Activated naive CD8-positive, alpha-beta T cell (primary cell): ENCODE measurements around the gene KIFC3.

Experiments used
- H3K27ac Mint-ChIP-seq: one replicate; pipeline ENCODE4 v1.8.0; 2021; ENCODE audit warnings: mixed read lengths
- H3K27me3 Mint-ChIP-seq: one replicate; pipeline ENCODE4 v1.8.0; 2021; ENCODE audit warnings: mixed read lengths
- H3K36me3 Mint-ChIP-seq: one replicate; pipeline ENCODE4 v1.8.0; 2021; ENCODE audit warnings: mixed read lengths
- H3K4me1 Mint-ChIP-seq: one replicate; pipeline ENCODE4 v1.8.0; 2021; ENCODE audit warnings: low read depth, mixed read lengths
- H3K4me3 Mint-ChIP-seq: one replicate; pipeline ENCODE4 v1.8.0; 2021; ENCODE audit warnings: mild to moderate bottlenecking, mixed read lengths
- H3K9me3 Mint-ChIP-seq: one replicate; pipeline ENCODE4 v1.8.0; 2021; ENCODE audit warnings: low read depth, mixed read lengths

The KIFC3 gene

DNA sequence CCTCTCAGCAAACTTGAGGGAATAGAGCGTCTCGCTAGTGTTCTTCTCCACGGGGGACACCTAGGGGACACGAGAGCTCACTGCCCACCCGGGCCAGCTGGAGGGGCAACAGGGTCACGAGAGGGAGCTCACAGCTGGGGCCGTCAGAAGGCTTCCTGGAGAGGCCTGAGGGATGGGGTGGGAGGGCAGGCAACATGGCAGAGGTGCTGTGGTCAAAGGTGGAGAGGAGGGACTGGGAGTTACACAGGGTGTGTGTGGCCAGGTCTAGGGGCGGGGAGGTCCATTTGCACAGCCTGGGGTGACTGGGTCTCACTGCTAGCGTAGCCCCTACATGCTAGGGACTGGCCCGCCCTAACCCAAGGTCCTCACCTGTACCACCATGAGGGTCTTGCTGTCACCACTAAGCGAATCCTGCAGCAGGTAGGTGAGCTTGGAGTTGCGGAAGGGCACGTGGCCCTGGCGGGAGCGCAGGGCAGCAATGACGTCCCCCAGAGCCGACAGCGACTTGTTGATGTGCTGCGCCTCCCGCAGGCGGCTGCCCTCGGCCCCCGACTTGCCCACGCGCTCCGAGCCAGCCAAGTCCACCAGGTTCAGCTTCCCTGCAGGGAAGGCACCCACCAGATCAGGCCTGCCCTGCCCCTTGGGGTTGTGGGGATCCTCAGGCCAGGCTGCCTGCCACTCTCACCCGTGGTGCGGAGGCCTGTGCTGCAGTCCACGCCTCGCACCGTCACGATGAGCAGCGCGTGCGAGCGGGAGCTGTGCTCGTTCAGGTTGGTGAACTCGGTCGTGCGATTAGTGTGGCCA, 41.7 kb downstream of the KIFC3 start:
- no peak overlapping the region for H3K27ac Mint-ChIP-seq
- no peaks in the 10 kb centered on the region for H3K36me3 Mint-ChIP-seq
- no peaks in the 10 kb centered on the region for H3K9me3 Mint-ChIP-seq
- H3K4me3 Mint-ChIP-seq: no peak overlapping the region
- no peaks in the 10 kb centered on the region for H3K4me1 Mint-ChIP-seq
- H3K27me3 Mint-ChIP-seq: no peaks in the 10 kb centered on the region

- Mint-ChIP-seq H3K4me3 (no peak overlapping the region), H3K9me3 (no peaks in the 10 kb centered on the region), H3K4me1 (no peaks in the 10 kb centered on the region), H3K27me3 (no peaks in the 10 kb centered on the region), H3K36me3 (no peaks in the 10 kb centered on the region), H3K27ac (no peak overlapping the region)
Measured at GRCh38 chr16:57759541-57760356, 42.5 kb downstream of the KIFC3 start.

DNA sequence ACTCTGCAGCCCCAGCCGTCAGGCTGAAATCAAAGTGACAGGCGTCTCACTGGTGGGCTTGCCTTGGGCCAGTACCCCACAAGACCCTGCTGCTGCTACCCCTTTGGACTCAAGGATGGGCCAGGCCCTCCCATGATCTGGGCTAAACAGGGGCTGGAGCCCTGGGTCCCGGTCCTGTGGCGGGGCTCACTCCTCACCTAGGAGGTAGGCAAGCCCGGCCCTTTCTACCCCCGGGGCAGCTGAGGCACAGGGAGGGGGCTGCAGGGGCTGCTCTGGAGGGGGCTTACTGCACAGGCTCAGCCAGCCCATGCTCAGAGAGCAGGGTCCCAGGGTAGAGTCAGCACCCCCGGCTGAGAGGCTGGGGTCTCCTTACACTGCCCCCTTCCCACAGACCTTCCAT, 43.2 kb downstream of the KIFC3 start:
- H3K4me1 Mint-ChIP-seq: no peaks in the 10 kb centered on the region
- no peaks in the 10 kb centered on the region for H3K36me3 Mint-ChIP-seq
- H3K27ac Mint-ChIP-seq: no peak overlapping the region
- H3K9me3 Mint-ChIP-seq: no peaks in the 10 kb centered on the region
- H3K27me3 Mint-ChIP-seq: no peaks in the 10 kb centered on the region
- H3K4me3 Mint-ChIP-seq: no peak overlapping the region

DNA sequence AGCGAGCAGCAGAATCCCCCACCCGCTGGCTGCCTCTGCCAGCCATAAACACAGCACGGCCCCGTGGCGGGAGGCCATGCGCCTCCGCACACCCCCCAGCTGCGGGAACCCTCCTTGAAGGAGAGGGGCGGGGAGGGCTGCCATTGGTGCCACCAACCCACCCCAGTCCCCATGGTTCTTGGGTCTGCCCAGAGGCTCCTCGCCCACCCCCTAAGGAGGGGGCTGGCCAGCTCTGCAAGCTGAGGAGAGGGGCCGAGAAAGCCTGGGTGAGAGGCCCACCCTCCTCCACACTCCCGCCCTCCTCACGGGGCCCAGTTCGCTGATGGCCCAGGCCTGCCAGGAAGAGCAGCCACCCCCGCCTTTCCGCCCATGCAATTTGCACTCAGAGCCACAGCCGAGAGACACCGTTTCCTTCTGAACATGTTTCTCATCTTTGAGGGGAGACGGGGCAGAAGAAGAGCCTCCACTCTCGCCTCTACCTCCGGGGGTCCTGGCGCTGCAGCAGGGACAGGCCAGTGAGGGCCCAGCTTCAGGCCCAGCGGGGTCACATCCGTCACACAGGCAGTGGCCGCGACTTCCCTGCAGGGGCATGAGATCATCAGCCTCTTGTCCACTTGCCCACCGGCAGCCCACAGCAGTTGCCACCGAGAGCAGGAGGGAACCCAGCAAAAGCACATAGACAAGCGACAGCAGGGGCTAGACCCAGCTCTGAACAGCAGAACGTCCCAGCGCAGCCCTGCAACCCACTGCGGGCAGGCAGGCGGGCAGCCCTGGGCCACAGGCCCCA, 43.8 kb downstream of the KIFC3 start:
- Mint-ChIP-seq H3K4me3 (no peak overlapping the region), H3K27me3 (no peaks in the 10 kb centered on the region), H3K9me3 (no peaks in the 10 kb centered on the region), H3K36me3 (no peaks in the 10 kb centered on the region), H3K27ac (no peak overlapping the region), H3K4me1 (no peaks in the 10 kb centered on the region)

- H3K27ac Mint-ChIP-seq: no peak overlapping the region
- H3K4me3 Mint-ChIP-seq: no peak overlapping the region
- H3K9me3 Mint-ChIP-seq: no peaks in the 10 kb centered on the region
- H3K36me3 Mint-ChIP-seq: no peaks in the 10 kb centered on the region
- no peaks in the 10 kb centered on the region for H3K4me1 Mint-ChIP-seq
- H3K27me3 Mint-ChIP-seq: no peaks in the 10 kb centered on the region
Measured at GRCh38 chr16:57757883-57758282, 44.4 kb downstream of the KIFC3 start.

- no peaks in the 10 kb centered on the region for H3K36me3 Mint-ChIP-seq
- H3K4me3 Mint-ChIP-seq: no peak overlapping the region
- no peaks in the 10 kb centered on the region for H3K27me3 Mint-ChIP-seq
- H3K27ac Mint-ChIP-seq: no peak overlapping the region
- no peaks in the 10 kb centered on the region for H3K4me1 Mint-ChIP-seq
- no peaks in the 10 kb centered on the region for H3K9me3 Mint-ChIP-seq
Measured at GRCh38 chr16:57757326-57757786, 44.9 kb downstream of the KIFC3 start.

DNA sequence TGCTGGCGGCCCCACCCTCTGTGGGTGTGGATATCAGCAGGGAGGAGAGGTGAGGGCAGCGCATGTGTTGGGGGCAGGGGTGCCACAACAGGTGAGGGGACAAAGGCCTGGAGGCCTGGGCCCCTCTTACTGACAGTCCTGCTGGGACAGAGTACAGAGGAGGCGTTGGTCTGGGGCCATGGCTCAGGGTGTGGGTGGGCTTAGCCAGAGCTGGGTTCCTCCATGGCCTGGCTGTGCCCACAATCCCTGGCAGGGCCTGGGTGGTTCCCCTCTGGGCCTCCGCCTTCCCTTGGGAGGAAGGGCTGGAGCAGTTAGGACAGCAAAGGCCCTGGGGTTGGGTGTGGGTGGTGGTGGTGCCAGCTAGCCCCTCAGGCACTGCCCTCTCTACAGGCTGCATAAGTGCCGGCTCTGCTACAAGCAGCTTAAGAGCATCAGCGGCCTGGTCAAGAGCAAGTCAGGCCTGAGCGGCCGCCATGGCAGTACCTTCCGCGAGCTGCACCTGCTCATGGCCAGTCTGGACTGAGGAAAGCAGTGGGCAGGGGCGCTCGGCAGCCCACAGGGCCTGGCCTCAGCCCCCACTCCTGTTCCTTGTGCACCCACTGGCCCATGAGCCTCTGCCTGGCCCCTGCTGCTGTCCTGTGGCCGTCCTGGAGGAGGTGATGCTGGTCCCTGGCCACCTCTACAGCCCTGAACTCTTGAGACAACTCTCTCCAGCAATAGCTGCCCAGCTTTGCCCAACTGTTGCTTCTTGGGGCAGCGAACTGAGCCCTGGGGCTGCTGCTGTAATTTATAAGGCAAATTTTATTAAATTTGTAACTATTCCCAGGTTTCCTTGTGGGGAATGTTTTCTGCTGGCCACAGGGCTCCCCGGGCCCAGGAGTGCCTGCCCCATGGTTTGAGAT, 45.6 kb downstream of the KIFC3 start:
- H3K27ac Mint-ChIP-seq: no peak overlapping the region
- no peak overlapping the region for H3K4me3 Mint-ChIP-seq
- H3K27me3 Mint-ChIP-seq: no peaks in the 10 kb centered on the region
- no peaks in the 10 kb centered on the region for H3K36me3 Mint-ChIP-seq
- no peaks in the 10 kb centered on the region for H3K4me1 Mint-ChIP-seq
- H3K9me3 Mint-ChIP-seq: no peaks in the 10 kb centered on the region

DNA sequence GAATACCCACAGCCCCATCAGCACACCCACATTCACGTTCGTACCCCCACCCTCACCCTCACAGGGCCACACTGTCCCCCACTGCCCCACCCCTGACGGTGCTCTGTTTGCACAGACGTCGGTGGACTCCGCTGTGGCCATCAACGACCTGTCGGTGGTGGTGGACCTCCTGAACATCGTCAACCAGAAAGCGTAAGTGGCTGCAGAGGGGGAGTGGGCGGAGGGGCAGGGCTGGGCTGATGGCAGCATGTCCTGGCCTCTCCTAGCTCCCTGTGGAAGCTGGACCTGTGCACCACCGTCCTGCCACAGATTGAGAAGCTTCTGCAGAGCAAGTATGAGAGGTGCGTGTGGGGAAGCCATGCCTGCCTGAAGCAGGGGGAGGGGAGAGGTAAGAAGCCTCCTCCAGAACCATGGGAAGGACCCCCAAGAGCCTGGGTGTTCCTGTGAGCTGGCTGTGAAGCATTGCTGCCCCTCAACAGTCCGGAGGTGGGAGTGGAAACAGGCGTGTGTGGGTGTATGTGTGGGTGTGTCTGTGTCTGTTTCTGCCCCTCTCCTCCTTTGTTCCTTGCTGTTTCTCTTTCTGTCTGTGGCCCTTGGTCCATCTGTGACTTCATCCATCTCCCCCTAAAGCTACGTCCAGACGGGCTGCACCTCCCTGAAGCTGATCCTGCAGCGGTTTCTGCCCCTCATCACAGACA, 46.4 kb downstream of the KIFC3 start:
- H3K4me3 Mint-ChIP-seq: no peak overlapping the region
- H3K36me3 Mint-ChIP-seq: no peaks in the 10 kb centered on the region
- H3K27ac Mint-ChIP-seq: no peak overlapping the region
- H3K4me1 Mint-ChIP-seq: no peaks in the 10 kb centered on the region
- no peaks in the 10 kb centered on the region for H3K27me3 Mint-ChIP-seq
- H3K9me3 Mint-ChIP-seq: no peaks in the 10 kb centered on the region

- Mint-ChIP-seq H3K27ac (no peak overlapping the region), H3K4me1 (no peaks in the 10 kb centered on the region), H3K9me3 (no peaks in the 10 kb centered on the region), H3K4me3 (no peak overlapping the region), H3K27me3 (no peaks in the 10 kb centered on the region), H3K36me3 (no peaks in the 10 kb centered on the region)
Measured at GRCh38 chr16:57755061-57755684, 47.1 kb downstream of the KIFC3 start.

DNA sequence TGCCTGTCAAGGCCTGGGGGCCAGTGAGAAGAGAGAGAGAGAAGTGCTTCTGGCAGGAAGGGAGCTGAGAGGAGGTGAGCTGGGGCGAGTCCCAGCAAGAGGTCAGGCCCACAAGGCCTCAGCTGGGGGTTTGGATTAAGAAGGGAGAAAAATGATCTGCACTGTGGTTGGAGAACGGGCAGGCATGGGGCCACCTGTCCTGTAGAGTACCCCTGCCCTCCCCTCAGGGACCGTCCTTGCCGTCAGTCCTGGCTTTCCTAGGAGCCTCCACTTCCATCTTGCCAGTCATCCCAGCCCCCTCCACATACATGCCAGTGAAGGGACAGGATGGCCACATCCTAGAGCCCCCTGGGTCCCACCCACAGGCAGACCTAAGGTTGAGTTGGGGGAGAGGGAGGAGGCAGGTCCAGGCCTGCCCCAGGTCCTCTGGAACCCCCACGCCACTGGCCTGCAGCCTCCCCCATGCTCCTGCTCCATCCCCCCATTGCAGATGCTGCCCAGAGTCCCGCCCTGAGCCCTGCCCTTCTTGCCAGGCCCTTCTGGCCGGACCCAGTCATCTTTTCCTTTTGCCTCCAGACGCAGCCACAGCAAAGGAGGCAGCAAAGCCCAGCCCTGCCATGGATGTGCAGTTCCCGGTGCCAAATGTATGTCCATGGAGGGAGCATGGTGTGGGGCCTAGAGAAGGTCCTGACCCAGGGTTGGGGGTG, 47.8 kb downstream of the KIFC3 start:
- Mint-ChIP-seq H3K9me3 (no peaks in the 10 kb centered on the region), H3K4me3 (no peak overlapping the region), H3K4me1 (no peaks in the 10 kb centered on the region), H3K27me3 (no peaks in the 10 kb centered on the region), H3K27ac (no peak overlapping the region), H3K36me3 (no peaks in the 10 kb centered on the region)

DNA sequence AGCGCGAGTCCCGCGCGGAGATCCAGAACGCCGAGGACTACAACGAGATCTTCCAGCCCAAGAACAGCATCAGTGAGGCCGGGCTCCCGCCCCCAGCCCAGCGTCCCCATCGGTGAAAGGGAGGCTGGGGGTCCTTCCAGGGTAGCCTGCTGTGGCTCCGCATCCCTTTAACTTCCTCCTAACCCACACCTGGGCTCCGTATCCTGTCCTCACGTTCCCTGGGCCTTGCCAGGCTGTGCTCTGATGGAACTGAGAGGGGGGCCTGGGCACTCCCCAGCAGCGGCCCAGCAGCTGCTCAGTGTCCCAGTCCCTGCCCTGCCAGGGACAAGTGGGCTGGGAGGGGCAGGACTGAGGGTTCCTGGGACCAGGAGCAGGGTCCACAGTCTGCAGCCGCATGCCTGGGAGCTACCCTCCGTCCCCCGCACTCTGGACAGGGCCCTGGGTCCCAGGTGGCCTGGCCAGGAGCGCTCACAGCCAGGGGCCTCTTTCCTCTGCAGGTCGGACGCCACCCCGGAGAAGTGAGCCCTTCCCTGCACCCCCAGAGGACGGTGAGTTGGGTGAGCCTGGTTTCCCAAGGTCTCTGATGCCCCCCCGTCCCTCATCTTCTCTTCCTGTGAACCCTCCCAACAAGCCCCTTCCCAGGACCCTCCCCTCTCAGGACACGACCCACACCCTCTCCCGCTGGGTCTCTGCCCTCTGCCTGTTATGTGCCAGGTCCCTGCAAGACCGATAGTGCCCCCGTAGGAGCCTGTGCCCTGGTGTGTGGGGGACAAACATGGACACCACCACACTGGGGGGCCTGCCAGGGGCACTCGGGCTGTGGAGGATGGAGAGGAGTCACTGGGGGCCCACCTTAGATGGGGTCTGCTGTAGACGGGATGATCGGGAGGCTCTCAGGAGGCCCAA, 48.6 kb downstream of the KIFC3 start:
- Mint-ChIP-seq H3K9me3 (no peaks in the 10 kb centered on the region), H3K27me3 (no peaks in the 10 kb centered on the region), H3K27ac (no peak overlapping the region), H3K4me1 (no peaks in the 10 kb centered on the region), H3K4me3 (no peak overlapping the region), H3K36me3 (no peaks in the 10 kb centered on the region)
